ENCODE data around the gene LRPPRC.

Gene LRPPRC

DNA sequence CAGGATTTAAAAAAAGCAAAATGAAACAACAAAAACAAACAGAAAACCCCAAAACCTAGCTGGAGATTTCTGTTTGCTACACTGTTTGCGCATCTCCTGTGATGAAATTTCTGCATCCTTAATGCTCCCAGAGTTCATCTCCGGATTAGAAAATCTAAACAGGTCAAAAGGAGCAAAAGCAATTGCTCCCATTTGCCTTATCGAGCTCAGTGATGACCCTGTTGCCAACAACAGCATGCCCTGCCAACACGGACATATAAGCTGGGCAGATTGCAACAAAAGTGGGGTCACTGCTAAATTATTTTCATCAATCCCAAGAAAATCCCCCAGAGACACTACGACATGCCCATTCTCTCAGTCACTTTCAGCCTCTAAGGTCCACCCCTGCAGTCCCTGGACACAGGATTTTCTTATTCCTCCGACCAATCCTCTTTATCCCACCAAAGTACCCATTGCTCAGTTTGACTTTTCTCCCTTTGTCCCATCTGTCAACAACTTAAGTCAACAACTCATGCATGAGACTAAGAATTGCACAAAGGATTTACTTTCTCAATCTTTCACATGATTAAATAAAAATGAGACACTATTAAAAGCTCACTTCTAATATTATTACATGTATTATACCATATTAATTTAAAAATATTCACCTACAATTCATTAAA lies 89.2 kb downstream of the LRPPRC start:
- no peak for DNase-seq

GRCh38 chr2:43905871-43906270 lies 89.9 kb downstream of the LRPPRC start:
- no peak for DNase-seq

DNA sequence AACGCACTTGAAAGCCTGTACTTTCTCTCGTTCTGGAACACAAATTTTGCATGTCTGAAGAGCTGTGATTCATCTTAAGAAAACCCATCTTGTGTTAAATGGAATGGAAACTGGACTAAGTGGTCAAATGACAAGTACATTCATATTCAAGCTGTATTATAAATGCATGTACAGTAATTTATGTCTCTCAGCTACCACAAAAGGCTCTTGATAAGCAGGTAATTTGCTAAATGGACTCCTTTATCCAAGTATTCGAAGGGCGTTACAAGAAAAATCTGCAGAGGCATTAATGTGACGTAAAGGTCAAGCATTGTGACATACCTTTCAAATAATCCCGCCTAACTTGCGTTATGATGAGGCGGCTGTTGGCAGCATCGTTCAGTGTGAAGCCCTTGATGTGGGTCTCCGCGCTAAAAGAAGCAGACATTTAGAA lies 90.4 kb downstream of the LRPPRC start:
- DNase-seq = peak; percentile 58

DNA sequence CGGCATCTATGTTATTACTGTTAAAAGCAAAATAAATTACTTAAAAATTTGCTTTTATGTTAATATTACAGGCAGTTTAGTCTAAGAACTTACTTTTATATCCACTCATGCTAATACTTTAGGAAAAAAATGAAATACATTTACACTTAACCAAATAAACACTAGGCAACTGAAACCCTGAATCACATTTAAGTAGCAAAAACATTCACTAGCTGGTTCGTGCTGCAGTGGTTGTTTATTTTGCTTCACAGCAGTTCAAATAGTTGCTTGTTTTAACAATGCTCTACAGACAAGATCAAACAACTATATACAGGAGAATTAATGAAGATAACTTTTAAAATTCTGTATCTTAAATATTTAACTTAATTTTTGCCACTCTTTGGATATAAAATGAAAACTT lies 96.2 kb downstream of the LRPPRC start:
- no peak for DNase-seq

- DNase-seq = no peak
These were observed 96.9 kb downstream of the LRPPRC start for GRCh38 chr2:43898838-43899346.

GRCh38 chr2:43898134-43898837 lies 97.5 kb downstream of the LRPPRC start:
- peak; percentile 60 for DNase-seq

GRCh38 chr2:43897492-43897891 lies 98.3 kb downstream of the LRPPRC start:
- DNase-seq = no peak

GRCh38 chr2:43896906-43897305 lies 98.9 kb downstream of the LRPPRC start:
- no peak for DNase-seq

GRCh38 chr2:43894743-43895142 lies 101.0 kb downstream of the LRPPRC start:
- DNase-seq = no peak

GRCh38 chr2:43890855-43891254 lies 104.9 kb downstream of the LRPPRC start:
- DNase-seq = no peak

- DNase-seq = no peak
These were observed 106.4 kb downstream of the LRPPRC start for GRCh38 chr2:43889416-43889815.

DNA sequence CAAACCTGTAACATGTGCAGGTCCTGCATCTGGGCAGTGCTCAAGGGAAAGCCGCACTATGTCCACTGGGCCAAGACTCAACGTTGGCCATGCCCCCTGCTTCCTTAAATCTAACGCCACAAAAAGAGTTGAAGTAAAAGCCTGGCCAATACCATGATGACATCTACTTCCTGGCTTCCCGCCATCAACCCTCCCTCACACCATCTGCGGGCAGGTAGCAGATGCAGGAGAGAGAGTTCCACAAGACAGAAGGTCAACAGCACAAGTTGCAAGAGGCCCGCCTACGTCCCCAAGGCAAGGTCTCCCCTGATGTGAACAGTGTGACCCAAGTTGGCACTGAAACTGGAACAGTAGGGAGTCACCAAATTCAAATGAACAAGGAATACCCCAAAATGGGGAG lies 108.6 kb downstream of the LRPPRC start:
- DNase-seq = no peak

DNA sequence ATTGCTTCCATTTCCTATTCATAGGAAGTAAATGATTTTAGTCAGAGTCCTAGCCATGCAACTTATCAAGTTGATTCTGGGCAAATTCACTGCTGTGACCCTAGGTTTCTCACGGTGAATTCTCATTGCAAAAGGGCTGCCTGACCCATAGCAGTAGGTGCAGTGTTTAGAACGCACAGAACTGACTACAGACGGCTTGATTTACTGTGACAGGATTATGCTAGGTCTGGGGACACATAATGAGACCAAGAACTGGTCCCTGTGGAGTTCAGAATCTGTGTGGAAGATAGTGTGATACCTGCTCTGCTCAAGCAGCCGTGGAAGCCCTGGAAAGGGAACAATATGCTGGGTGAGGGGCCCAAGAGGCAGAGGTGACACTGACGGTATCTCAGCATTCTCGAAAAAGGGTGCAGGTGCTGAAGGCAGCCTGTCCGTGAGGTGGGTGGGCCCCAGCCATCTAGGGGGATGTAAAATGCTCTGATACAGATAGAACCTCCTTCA lies 110.6 kb downstream of the LRPPRC start:
- peak; percentile 39 for DNase-seq

- DNase-seq = no peak
These were observed 111.1 kb downstream of the LRPPRC start for GRCh38 chr2:43884689-43885088.

DNA sequence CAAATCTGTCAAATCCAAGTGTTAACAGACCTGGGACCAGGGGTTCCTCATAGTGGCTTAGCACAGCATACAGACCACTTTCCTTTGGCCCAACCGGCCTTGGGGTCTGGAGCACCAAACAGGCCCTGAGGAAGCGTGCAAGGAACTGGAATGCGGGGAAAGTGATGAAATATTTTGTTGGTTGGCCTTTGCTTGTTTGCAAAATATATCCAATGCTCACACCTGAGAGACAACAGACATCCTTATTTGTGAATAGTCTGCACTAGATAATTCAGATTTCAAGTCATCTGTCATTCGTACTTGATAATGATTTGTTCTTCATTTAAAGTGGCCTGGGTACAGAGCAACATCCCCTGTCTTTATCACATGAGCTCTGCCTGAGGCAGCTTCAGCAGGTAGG lies 113.5 kb downstream of the LRPPRC start:
- DNase-seq = no peak

DNA sequence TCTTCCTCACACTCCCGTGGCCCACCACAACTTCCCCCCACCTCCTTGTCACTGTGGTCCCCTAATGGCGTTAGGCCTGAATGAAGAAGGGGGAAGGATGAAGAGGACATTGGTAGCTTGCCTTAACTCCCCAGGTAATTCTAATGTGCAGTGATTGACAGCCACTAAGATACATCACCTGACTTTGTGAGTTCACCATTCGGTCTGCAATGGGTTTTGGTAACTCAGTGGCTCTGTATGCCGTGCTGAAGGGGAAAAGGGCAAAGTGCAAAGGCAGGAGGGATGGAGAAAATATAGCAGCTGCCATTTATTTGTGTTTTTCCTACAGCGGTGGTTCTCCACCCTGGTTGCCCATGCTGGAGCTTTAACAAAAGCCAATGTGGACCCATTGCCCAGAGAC lies 114.8 kb downstream of the LRPPRC start:
- no peak for DNase-seq

DNA sequence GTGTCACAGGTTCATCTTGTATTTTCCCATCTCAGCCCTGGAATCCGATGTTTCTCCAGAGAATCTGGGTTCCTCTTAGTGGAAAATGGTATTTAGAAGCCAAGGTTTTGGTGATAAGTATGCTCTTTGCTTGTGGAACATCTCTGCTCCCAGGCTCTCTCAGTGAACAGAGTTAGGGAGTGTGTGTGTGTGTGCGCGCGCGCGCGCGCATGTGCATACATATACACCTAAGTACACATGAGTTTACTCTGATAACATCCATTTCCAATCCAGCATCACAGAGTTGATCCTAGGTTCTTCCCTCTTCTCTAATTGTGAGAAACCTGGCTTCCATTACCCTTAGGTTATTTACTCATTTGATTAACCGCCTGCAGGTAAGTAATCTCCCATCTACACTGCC lies 115.3 kb downstream of the LRPPRC start:
- DNase-seq = no peak

- no peak for DNase-seq
These were observed 116.5 kb downstream of the LRPPRC start for GRCh38 chr2:43879261-43879660.

DNA sequence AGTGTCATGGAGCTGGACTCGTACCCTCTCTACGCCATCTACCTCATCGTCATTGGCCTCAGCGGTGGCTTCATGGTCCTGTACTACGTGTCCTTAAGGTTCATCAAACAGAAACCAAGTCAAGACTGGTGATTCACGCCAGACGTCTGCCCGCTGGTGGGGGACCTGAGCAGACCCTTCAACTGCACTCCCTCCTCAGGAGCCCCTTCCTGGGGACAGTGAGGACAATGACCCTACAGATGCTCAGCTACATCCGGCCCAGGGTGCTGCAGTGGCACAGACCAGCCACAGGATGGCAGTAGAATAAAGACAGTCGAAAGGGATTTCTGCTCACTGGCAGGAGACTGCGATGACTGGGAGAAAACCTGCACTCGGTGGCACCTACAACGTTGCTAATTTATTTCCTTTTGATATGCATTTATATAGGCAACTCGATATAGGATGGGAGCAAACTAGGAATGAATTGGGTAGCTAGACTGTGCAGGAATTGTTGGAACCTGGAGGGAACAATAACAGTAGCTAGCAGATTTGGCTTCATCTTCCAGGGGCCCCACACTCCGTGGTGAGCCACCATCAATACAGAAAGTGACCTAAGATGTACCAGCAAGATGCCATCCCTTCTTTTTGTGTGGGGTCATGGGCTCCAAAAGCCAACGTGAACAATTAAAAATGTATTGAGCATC lies 117.9 kb downstream of the LRPPRC start:
- DNase-seq = peak; percentile 87

- DNase-seq = no peak
These were observed 120.9 kb downstream of the LRPPRC start for GRCh38 chr2:43874776-43875451.

DNA sequence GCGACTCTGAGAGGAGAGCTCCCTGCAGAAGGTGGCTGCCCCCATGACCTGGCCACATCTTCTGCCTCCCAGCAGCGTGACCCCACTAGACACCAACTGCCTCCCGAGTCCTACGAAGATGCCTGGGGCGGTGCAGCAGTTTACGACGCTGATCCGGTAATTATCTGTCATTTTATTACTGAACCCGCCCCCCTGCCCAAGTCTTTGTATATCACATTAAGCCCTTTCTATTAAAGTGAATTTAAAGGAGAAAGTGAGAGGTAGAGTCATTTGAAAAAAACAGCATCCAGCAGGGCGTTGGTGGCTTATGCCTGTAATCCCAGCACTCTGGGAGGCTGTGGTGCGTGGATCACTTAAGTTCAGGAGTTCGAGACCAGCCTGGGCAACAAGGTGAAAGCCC lies 123.6 kb downstream of the LRPPRC start:
- DNase-seq = no peak

- DNase-seq = no peak
These were observed 140.5 kb downstream of the LRPPRC start for GRCh38 chr2:43855292-43855691.

DNA sequence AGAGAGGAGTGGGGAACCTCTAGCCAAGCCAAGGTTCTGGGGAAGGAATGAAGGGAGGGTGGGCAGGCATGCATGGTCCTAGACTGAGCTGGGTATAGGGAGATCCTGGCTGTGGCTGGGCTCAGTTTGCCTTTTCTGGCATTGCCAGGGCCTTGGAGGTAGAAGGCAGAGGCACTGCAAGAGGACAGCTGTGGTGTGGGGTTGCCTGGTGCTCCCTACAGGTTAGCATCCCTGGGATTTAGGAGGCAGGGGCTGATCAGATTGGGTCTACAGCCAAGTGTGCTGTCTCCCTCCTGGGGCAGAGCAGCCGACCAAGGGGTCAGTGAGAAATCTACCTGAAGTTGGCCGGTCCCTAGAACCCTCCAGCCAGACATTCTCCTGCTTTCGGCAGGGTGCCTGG lies 141.1 kb downstream of the LRPPRC start:
- DNase-seq = no peak

All from eye (tissue), 1 donor.